Esophagus squamous epithelium (tissue), 4 donors: Measurements from ENCODE around the gene EPS8.

ENCODE experiments used
- POLR2A ChIP-seq, 4 donors: fragments of 450-650 bp; IDR thresholded peaks; one replicate each; pipeline ENCODE4 v1.6.1; 2017; ENCODE audit warnings: antibody characterized with exemption in 4 of 4, mild to moderate bottlenecking in 4 of 4, moderate library complexity in 3 of 4
- TF ChIP-seq, protein P1 (sequence below), 6 experiments: fragments of 450-650 bp in 4 of 6; fragments of 200-600 bp in 2 of 6; sonication (generic) in 2 of 6; IDR thresholded peaks; one replicate each; pipeline ENCODE4 v1.5.1; 2016 to 2019; ENCODE audit warnings: antibody characterized with exemption in 6 of 6, mild to moderate bottlenecking in 4 of 6, moderate library complexity in 4 of 6

DNA sequence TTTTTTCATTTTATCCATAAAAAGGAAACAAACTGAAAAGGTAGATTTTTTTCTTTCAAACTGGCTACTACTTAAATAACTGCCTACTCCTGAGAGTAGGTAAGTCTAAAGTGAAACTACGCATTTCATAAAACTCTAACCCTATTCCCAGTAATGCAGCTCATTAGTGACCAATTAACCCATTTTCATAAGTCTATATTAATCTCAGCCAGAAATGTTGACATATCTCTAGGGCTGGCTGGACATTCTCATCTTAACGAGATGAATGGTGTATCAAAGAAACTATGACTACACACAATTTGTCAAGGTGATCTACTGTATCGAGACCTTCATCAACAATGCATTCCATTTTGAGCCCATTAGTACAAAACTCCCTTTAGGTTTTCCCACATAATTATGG, 57.2 kb downstream of the EPS8 start:
- no peak for TF ChIP-seq POLR2A (IDR thresholded peaks at IDR 0.05)
- TF ChIP-seq, protein P1, sequence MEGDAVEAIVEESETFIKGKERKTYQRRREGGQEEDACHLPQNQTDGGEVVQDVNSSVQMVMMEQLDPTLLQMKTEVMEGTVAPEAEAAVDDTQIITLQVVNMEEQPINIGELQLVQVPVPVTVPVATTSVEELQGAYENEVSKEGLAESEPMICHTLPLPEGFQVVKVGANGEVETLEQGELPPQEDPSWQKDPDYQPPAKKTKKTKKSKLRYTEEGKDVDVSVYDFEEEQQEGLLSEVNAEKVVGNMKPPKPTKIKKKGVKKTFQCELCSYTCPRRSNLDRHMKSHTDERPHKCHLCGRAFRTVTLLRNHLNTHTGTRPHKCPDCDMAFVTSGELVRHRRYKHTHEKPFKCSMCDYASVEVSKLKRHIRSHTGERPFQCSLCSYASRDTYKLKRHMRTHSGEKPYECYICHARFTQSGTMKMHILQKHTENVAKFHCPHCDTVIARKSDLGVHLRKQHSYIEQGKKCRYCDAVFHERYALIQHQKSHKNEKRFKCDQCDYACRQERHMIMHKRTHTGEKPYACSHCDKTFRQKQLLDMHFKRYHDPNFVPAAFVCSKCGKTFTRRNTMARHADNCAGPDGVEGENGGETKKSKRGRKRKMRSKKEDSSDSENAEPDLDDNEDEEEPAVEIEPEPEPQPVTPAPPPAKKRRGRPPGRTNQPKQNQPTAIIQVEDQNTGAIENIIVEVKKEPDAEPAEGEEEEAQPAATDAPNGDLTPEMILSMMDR (IDR thresholded peaks at IDR 0.05), result no peak
